Chondrocyte (in vitro differentiated cells): ENCODE data around the gene FOXD1. TPM values are rescaled to one million over a fixed set of nuclear protein-coding genes. Genes with fewer than 3 reads are reported as not detected.

Experiments used
- DNase-seq: peaks from one replicate; pipeline ENCODE4 v3.0.0; 2021; ENCODE audit warnings: mixed read lengths, low spot score
- H3K27ac Mint-ChIP-seq: one replicate; pipeline ENCODE4 v1.8.0; 2021; ENCODE audit warnings: mild to moderate bottlenecking, moderate library complexity, mixed read lengths; ENCODE audit not compliant: unreplicated experiment
- H3K27me3 Mint-ChIP-seq: 2 replicates; pipeline ENCODE4 v1.8.0; 2021; ENCODE audit warnings: low read depth, mixed read lengths
- H3K36me3 Mint-ChIP-seq: 2 replicates; pipeline ENCODE4 v1.8.0; 2021; ENCODE audit warnings: low read depth, mixed read lengths
- H3K4me1 Mint-ChIP-seq: 2 replicates; pipeline ENCODE4 v1.8.0; 2021; ENCODE audit warnings: low read depth, mild to moderate bottlenecking, mixed read lengths
- H3K4me3 Mint-ChIP-seq: one replicate; pipeline ENCODE4 v1.8.0; 2021; ENCODE audit warnings: mild to moderate bottlenecking, moderate library complexity, mixed read lengths; ENCODE audit not compliant: unreplicated experiment
- H3K9me3 Mint-ChIP-seq: 2 replicates; pipeline ENCODE4 v1.8.0; 2021; ENCODE audit warnings: low read depth, mixed read lengths
- total RNA-seq: library from RNA; stranded (reverse); gene quantifications from 3 replicates; pipeline ENCODE4 v1.2.1, GENCODE V29; 2021
- TF ChIP-seq, protein P1 (sequence below): fragments of 200-600 bp; sonication (generic); IDR thresholded peaks from 2 replicates; pipeline ENCODE4 v1.5.0; 2021; ENCODE audit warnings: antibody characterized with exemption, mild to moderate bottlenecking, moderate library complexity

FOXD1 gene
- total RNA-seq, 1 donor from 2014 or later = 28.6 TPM

DNA sequence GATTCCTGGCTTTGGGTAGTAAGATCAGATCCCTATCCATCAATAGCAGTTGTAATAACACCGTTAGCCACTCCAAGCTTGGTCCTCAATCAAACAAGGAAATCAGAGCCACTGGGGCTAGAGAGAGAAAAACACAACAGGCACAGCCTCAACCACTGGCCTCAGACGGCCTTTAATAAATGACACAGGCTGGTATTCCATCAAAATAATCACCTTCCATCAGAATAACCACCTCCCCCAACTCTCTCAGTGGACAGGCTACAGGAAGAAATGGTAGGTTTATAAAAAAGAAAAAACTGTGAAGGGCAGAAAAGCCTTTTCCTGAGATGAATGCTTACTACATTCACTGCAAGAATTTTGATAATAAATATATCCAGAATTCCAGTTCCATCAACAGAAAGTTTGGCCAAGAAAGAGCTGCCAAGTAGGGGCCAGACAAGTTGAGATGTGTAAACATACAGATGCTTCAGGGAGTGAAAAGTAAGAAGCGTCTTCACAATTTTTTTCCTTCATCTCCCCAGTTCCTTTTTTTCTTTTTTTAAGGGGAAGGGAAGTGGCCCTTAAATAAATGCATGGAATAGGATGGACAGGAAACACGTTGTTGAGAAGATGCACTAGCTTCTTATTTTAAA, 5.5 kb downstream of the FOXD1 start:
- TF ChIP-seq, protein P1, sequence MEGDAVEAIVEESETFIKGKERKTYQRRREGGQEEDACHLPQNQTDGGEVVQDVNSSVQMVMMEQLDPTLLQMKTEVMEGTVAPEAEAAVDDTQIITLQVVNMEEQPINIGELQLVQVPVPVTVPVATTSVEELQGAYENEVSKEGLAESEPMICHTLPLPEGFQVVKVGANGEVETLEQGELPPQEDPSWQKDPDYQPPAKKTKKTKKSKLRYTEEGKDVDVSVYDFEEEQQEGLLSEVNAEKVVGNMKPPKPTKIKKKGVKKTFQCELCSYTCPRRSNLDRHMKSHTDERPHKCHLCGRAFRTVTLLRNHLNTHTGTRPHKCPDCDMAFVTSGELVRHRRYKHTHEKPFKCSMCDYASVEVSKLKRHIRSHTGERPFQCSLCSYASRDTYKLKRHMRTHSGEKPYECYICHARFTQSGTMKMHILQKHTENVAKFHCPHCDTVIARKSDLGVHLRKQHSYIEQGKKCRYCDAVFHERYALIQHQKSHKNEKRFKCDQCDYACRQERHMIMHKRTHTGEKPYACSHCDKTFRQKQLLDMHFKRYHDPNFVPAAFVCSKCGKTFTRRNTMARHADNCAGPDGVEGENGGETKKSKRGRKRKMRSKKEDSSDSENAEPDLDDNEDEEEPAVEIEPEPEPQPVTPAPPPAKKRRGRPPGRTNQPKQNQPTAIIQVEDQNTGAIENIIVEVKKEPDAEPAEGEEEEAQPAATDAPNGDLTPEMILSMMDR = no peak
- no peak overlapping the region for H3K4me3 Mint-ChIP-seq
- no peak for DNase-seq
- peaks cover 41% of the 10 kb centered on the region for H3K4me1 Mint-ChIP-seq
- no peak overlapping the region for H3K27ac Mint-ChIP-seq
- peaks cover 17% of the 10 kb centered on the region for H3K27me3 Mint-ChIP-seq
- no peaks in the 10 kb centered on the region for H3K9me3 Mint-ChIP-seq
- H3K36me3 Mint-ChIP-seq = peaks cover 10% of the 10 kb centered on the region

DNA sequence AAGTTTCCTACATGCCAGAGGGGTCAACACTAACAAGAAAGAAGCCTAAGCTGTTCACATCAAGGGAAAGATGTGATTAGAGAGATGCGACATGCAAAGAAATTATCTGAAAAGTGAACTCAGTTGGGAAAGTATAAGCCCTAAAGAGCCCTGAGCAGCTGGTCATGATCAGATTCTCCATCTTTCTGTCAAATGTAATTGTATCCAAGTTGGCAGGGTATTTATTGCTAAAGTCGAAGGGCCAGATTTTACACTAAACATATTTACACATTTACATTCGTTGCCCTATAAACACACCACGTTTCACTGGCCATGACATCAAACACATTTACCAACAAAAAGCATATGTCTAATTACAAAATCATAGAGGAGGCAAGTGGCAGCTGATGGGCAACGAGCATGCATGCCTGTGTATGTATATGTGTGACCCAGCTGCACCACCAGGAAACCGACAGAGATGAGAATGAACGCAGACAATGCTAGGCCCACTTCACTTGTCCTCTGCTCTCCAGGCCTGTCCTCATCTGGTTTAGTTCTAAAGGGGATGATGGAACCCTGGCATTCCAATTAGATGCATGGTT, 6.3 kb downstream of the FOXD1 start:
- Mint-ChIP-seq H3K9me3 (no peaks in the 10 kb centered on the region), H3K4me1 (peaks cover 47% of the 10 kb centered on the region), H3K27ac (no peak overlapping the region), H3K36me3 (peaks cover 10% of the 10 kb centered on the region), H3K27me3 (peaks cover 22% of the 10 kb centered on the region), H3K4me3 (no peak overlapping the region)
- TF ChIP-seq, protein P1 = no peak
- DNase-seq = no peak

DNA sequence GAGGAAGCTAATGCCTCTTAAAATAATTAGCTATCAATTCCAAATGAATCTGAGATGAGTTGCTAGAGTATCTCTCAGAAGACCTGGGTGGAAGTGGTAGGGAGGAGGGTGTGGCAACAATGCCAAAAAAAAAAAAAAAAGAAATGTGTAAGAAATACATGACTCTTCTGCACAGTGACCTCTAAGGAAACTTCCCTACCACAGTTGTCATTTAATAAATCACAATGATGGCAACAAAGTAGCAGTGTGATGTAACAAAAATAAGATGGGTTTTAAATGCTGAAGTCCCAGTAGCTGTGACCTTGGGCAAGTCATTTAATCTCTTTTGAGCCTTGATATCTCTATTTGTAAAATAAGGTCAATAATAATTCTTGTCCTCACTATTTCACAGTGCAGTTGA, 7.2 kb downstream of the FOXD1 start:
- Mint-ChIP-seq H3K9me3 (no peaks in the 10 kb centered on the region), H3K27ac (no peak overlapping the region), H3K36me3 (peaks cover 8% of the 10 kb centered on the region), H3K4me3 (no peak overlapping the region), H3K27me3 (peaks cover 22% of the 10 kb centered on the region), H3K4me1 (peaks cover 48% of the 10 kb centered on the region)
- no peak for DNase-seq
- TF ChIP-seq, protein P1 = no peak

DNA sequence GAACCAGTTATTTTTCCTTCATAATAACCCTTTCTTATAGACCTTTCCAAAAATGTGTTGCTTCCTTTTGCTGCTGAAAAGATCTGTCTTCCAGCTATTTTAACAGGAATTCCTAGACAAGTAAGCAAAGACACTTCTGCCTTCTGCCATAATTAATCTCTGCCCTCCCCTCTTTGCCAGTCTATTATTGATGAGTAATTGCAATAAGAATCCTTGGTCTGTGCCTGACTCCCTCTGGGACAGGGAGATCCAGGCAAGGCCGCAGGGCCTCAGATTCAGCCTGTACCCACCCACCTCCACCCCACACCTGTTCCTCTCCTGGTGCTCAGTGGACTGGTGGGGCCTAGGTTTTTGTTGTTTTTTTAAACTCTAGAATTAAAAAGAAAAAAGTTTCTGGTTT, 8.3 kb downstream of the FOXD1 start:
- DNase-seq = no peak
- Mint-ChIP-seq H3K4me1 (peaks cover 45% of the 10 kb centered on the region), H3K9me3 (no peaks in the 10 kb centered on the region), H3K27me3 (peaks cover 22% of the 10 kb centered on the region), H3K36me3 (peaks cover 6% of the 10 kb centered on the region), H3K4me3 (no peak overlapping the region), H3K27ac (no peak overlapping the region)
- TF ChIP-seq, protein P1 = no peak

DNA sequence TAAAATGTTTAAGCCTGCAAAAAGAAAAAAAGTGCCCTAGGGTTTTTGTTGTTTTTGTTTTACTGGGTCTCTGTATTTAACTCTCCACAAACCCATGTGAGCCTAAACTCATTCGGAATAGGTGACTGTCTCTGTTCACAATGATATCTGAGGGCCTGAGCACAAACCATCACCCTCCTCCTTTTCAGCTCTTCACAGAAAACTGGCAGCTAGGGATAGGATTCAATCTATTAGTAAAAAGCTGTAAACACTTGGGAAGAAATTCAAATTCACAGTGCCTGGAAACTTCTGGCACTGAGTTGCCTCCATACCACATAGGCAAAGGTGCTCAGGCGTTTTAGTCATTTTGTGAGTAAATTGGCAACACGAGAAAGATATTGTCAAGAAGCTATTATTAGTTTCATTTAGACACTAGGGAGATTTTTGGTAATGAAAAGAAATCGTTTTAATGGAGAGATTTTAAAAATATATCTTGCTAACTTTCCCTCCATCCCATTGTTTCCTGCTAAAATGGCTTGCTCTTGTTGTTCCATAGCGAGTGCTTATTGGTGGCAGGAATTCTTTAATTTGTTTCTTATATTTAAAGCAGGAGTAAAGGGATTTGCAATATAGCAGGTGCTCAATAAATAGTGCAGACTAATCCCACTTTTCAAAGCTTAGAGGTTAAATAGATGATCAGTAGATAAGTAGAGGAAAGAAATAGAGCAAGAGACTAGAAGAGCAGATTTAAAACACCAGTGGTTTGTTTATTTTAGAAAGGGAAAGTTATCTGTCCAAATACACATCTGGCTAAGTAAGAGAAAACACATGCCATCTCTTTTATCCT, 9.7 kb downstream of the FOXD1 start:
- Mint-ChIP-seq H3K4me3 (no peak overlapping the region), H3K9me3 (no peaks in the 10 kb centered on the region), H3K27me3 (peaks cover 20% of the 10 kb centered on the region), H3K36me3 (no peaks in the 10 kb centered on the region), H3K4me1 (peaks cover 35% of the 10 kb centered on the region), H3K27ac (no peak overlapping the region)
- TF ChIP-seq, protein P1 = no peak
- no peak for DNase-seq
